GM19455 (cell line): Measurements from ENCODE around the gene SCN2A.

Source experiments
- ATAC-seq: cut with Tn5 transposase; IDR thresholded peaks from one replicate; pipeline ENCODE4 v1.9.1; 2021; ENCODE audit not compliant: unreplicated experiment

The SCN2A gene

GRCh38 chr2:165410276-165410675 lies 171.1 kb downstream of the SCN2A start:
- no peak for ATAC-seq

- ATAC-seq, result no peak
These were observed 175.0 kb downstream of the SCN2A start for GRCh38 chr2:165414187-165414586.

GRCh38 chr2:165417009-165417408 lies 177.8 kb downstream of the SCN2A start:
- no peak for ATAC-seq

GRCh38 chr2:165420231-165420630 lies 181.0 kb downstream of the SCN2A start:
- no peak for ATAC-seq

- ATAC-seq, result no peak
These were observed 183.9 kb downstream of the SCN2A start for GRCh38 chr2:165423081-165423480.

GRCh38 chr2:165425556-165425955 lies 186.3 kb downstream of the SCN2A start:
- no peak for ATAC-seq

- no peak for ATAC-seq
These were observed 188.5 kb downstream of the SCN2A start for GRCh38 chr2:165427686-165428085.

- ATAC-seq, result no peak
These were observed 189.7 kb downstream of the SCN2A start for GRCh38 chr2:165428926-165429325.

GRCh38 chr2:165431014-165431413 lies 191.8 kb downstream of the SCN2A start:
- no peak for ATAC-seq

GRCh38 chr2:165432234-165432966 lies 193.2 kb downstream of the SCN2A start:
- no peak for ATAC-seq

- no peak for ATAC-seq
These were observed 195.8 kb downstream of the SCN2A start for GRCh38 chr2:165434865-165435496.

GRCh38 chr2:165435611-165436010 lies 196.4 kb downstream of the SCN2A start:
- no peak for ATAC-seq

- ATAC-seq, result no peak
These were observed 197.3 kb downstream of the SCN2A start for GRCh38 chr2:165436559-165436958.

- ATAC-seq, result no peak
These were observed 201.2 kb downstream of the SCN2A start for GRCh38 chr2:165440367-165440766.
